ENCODE results near the gene STK35.

GRCh38 chr20:2114990-2115681 is 13.5 kb downstream of the STK35 start:
- no peak for TF ChIP-seq CTCF (IDR thresholded peaks at IDR 0.05; ENCODE audit: borderline replicate concordance, extremely low read depth, low read length, poor library complexity, severe bottlenecking)
- TF ChIP-seq EZH2 (IDR thresholded peaks at IDR 0.05; ENCODE audit: borderline replicate concordance, low read depth, low read length, severe bottlenecking), result no peak
